ENCODE data around the gene HUWE1. TPM values are rescaled to one million over a fixed set of nuclear protein-coding genes. Genes with fewer than 3 reads are reported as not detected.

Gene HUWE1
- total RNA-seq, 1 donor from 2014 or later = 123 TPM

DNA sequence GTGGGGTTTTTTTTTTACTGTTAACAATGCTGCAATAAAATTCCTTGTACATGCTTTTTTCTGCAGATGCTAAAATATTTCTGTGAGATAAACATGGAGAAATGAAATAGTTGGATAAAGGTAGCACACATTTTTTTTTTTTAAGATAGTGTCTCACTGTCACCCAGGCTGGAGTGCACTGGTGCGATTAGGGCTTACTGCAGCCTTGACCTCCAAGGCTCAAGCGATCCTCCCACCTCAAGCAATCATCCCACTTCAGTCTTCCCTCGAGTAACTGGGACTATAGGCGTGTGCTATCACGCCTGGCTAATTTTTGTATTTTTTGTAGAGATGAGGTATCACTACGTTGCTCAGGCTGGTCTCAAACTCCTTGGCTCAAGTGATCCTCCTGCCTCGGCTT is 1.8 kb upstream of the HUWE1 start:
- DNase-seq = no peak

DNA sequence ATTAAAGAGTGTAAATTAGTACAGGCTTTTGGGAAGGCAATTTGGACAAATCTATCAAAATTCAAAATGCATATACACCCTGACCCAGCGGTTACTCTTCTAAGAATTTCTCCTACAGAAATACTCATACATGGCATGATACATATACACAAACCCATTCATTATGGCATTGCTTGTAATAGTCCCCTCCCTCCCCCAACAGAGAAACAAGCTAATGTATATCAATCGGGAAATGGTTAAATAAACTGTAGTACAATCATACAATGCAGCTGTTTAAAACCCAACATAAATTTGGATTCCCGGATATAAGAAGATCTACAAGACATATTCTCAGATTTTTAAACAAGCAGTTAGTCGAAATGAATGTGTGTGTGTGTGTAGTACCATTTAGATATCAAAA is 808 bp downstream of the HUWE1 start:
- DNase-seq = no peak

DNA sequence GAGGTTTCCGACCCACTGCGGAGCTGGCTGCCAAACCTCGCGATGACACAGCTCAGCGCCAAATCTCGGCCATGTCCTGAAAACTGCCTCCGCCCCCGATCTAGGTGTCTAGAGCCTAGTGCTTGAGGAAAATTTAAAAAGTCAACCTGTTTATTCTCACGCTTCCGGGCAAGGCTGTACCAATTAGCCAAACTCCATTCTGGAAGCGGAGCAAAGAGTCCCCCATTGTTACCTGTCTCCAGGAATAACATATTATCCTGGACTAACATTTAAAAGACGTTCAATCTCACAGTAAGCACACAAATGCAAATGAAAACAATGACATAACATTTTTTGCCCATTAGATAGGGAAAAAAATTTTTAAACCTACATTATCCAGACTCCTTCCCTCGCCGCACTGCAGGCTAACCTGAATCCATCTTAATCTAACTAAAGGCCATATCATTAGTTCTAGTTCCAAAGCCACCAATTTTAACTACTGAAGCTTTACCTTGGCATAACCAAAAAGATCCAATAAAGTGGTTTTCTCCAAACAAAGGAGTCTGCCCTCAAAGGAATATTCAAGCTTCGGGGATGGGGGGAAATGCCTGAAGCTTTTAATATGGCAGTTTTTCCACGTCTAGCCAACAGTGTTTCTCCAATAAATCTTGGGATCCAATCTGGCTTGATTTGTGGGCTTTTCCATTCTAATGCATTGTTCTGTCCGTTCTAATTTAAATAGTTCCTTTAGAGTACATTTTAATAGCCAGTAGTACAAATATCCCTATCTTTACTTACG is 1.9 kb downstream of the HUWE1 start:
- no peak for DNase-seq

DNA sequence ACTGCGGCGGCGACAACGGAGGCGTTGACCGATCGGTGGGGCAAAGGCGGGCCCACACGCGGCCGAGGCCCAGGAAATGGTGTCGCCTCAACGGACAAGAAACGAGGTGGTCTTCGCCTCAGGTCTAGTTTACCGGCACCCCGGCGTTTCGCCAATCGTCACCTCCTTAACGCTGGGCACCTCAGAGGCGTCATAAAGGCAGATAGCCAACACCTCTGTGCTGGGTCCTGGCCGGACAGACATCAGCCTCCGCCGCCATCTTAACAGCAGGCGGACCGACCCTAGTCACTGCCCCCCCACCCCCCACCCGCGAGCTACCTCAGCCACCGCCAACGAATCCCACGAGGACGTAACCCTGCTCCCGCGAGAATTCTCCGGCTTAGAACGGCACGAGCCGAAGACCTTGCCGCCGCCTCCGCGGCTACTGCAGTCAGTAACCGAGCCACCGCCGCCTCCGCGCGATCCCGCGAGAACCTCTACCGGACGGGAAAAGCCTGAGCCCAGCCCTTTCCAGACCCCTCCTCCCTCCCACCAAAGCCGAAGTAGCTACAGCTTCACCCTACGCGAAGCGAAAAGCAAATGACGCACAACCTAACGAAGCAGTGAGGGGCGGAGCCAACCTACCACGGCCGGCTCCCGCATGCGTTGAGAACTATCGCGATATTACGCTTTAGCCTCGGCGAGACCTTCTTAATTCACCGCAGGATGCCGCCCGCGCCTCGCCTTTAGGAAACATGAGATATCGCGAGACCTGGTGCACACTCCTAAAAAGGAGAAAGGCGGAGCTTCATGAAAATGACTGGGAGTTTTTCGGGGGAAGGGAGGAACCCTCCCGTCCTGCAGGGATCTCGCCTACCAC is 2.7 kb downstream of the HUWE1 start:
- DNase-seq = peak; percentile 98

DNA sequence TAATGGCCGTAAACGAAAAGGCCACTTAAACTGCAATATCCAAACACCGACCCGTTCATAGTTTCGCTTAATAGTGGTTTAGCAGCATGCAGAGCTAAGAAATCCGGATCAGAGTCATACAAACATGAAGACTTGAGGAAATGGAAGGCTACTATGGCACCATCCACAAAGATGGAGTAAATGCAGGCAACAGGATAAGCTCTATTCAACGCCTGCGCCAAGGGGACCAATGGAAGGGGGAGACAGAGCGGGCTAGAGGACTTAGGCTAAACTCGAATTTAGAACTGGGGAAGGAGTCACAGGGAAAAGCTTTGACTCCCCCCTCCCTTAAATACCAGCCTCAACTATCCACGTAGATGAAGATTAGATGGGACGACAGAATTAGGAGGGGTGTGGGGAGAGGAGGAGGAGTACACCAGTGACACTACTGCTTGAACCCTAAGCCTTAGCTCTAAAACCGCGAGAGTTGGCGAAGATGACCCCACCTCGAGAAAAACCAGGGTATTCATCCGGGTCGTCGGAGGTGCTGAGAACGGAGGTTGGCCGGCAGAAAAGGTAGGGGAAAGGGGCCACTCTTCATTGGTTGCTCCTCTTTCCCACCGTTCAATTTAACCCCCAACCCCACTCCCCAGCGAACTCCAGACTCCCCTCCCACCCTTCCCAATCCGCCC is 3.5 kb downstream of the HUWE1 start:
- peak; percentile 60 for DNase-seq

DNA sequence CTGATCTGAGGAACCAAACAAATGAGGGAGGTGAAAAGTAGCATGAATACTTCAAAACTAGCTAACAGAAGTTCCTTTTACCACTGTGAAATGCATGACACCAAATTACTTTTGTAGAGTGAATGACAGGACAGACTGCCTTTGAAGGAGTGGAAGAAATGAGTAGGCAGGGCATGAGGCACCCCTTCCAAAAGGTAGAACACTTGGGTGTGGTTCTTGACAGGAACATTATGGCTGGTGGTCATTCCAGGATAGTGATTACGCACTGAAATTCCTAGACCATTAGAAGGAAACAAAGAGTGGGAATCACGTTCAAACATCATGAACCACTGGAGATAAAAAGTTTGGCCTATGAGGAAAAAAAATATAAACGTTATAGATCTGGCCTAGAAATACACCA is 4.9 kb downstream of the HUWE1 start:
- DNase-seq = no peak

DNA sequence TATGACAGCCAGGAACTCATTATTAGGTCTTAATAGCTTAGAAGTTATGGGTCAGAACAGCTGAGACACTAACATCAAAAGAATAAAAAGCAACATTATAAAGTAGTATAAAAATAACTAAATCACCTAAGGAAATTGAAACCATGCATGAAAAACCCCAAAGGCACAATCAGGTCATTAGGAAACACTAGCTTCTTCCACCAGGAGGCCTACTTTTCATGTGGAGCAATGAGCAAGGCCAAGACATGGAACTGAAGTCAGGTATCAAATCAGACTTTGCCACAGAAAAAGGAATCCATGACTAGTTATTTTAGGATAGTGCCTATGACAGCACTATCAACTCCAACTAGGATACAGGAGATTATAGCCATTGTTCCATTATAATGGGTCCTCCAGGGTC is 7.9 kb downstream of the HUWE1 start:
- no peak for DNase-seq

DNA sequence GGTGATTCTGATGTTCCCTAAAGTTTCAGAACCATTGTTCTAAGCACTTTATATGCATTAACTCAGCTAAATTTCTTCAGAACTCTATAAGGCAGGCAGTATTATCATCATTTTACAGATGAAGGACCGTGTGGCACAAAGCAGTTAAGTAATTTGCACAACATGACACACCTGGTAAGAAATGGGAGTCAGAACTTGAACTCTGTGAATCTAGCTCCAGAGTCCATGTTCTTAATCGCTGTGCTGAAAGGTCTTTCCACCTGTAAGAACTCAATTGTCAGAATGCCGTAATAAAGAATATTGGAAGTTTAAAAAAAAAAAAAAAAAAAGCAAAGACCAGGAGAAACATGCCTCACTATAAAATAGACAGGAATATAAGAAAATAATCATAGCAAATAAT is 9.2 kb downstream of the HUWE1 start:
- DNase-seq = no peak

DNA sequence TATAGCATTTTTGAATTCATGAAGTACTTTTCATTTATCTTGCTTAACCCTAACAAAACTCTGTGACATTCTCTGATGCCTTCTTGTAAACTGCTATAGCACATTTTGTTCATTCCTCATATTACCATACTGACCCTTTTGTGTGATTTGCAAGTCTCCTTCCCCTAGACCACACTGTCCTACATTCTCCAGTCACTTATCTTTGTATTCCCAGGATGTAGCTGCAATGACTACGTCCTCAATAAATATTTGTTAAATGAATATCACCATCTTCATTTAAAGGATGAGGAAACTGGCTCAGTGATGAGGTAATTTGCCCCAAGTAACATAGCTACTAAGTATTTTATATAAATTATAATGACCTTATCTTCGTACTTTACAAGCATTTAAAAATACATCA is 11.9 kb downstream of the HUWE1 start:
- DNase-seq = no peak

DNA sequence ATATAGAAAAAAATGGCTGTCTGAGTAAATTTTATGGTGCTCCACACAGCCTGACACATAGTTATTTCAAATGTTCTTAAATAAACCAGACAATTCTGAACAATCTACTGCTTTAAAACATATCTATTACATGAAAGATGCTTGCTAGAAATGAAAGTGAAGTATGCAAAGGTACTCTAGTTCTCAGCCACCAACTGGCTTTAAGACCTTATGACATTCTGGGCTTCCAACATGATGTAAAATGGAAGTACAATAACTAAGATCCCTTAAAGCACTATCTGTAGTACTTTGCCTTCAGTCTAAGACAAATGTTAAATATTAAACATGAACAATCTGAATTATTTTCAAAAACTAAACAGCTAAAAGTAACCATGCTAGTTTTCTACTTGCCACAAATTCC is 17.3 kb downstream of the HUWE1 start:
- no peak for DNase-seq

DNA sequence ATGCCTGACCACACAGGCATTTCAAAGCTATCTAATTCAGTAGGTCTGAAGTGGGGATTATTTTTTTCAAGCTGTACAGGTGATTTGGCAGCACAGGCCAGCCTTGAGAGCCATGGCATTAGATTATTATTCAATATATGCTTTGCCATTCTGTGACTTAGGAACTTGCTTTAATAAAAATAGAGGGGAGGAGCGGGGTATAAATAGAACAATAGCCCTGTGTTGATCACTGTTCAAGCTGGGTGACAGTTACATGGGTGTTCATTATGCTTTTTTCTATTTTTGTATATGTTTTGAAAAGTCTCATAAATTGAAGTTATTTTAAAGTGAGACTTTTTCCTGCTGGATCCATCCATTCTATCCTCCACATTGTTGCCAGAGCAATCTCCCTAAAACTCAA is 20.3 kb downstream of the HUWE1 start:
- DNase-seq = no peak

DNA sequence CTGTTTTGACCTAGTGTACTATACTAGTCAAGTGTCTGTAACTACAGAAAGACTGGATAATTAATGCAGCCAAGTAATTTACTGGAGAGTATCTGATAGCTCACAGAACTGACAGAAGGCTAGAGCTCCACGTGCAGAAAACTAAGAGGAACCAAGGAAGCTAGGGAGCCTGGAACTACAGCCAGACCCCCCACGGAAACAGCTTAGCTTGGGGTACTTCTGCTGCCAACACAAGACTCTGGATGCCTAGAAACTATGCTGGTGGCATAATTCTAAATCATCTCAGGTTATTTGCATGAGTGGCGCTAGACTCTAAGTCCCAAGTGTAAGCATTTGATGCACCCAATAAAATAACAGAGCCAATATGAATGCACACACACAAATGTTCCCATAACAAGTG is 26.5 kb downstream of the HUWE1 start:
- DNase-seq = no peak

DNA sequence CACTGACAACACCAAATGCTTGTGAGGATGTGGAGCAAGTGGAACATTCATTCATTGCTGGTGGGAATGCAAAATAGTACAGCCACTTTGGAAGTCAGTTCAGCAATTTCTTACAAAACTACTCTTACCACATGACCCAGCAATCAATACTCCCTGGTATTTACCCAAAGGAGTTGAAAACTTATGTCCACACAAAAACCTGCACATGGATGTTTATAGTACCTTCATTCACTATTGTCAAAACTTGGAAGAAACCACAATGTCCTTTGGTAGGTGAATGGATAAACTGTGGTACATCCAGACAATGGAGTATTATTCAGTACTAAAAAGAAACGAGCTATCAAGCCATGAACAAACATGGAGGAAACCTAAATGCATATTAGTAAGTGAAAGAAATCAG is 27.5 kb downstream of the HUWE1 start:
- DNase-seq = no peak

DNA sequence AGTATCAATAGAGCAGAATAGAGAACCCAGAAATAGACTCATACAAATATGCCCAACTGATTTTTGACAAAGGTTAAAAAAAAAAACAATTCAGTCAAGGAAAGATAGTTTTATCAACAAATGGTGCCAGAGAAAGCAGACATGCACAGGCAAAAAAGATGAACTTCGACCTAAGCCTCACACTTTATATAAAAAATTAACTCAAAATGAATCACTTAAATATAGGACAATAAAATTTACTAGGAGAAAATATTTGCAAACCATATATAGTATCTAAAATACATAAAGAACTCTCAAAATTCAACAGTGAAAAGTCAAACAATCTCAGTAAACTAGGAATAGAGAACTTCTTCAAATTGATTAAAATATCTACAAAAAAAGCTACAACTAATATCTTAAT is 29.7 kb downstream of the HUWE1 start:
- DNase-seq = no peak

DNA sequence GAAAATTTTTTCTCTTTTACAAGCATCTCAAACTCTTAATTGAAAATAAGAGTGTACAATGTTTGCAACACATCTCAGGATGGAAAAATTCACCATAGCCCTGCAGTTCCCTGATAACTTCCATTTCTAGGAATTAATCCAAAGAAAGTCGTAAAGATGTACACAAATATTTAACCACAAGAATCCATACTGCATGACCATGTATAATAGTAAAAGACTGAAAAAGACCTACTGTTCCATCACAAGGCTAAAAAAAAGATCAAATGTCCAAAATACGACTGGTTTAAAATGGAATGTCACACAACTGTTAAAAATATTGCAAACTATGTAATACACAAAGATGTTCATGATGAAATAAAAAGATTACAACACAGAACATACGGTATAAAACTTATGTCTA is 32.1 kb downstream of the HUWE1 start:
- no peak for DNase-seq

DNA sequence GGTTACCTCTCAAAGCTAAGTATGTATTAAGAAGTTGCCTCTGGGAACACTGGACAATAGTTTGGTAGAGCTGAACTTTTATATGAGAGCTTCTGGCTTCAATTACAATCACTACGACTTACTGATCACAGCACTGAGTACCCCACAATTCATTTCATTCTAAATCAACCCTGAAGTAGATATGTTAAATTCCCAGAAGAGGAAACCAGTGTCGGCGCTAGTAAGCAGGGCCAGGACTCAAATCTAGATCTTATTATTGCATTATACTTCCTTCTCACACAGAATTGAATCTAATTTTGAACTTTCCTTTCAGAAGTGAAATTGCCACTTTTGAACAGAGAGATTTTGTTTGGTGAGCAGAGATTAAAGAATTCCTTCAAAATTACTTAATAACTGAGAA is 41.8 kb downstream of the HUWE1 start:
- DNase-seq = no peak

DNA sequence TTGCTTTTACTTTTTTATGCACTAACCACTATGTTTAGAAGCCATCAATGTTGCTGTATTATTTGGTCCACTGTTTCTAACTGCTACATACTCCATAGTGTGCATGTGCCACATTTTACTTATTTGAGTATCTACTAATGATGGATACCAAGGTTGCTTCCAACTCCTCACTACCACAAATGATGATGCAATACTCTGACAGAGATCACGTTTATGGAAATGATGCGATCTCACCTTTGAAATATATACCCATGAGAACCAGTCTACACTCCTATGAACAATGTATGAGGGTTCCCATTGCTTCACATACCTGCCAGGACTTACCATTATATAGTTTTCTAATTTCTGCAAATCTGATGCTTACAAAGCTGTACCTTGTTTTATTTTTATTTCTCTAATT is 44.2 kb downstream of the HUWE1 start:
- no peak for DNase-seq

DNA sequence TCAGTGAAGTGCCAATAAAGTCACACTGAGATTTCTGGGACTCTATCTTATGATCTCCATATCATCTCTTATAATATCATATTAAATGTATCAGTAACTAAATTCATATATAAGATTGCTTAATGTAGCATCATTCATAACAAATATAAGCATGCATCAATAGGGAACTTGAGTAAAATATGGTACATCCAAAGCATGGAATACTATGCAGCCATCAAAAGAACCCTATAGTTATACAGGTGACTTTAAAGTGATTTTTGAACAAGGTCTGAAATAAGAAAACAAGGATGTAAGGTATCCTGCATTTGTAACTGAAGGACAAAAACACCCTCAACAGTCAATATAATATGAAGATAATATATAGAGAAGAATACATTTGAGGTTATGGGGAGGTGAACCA is 47.3 kb downstream of the HUWE1 start:
- DNase-seq = no peak

DNA sequence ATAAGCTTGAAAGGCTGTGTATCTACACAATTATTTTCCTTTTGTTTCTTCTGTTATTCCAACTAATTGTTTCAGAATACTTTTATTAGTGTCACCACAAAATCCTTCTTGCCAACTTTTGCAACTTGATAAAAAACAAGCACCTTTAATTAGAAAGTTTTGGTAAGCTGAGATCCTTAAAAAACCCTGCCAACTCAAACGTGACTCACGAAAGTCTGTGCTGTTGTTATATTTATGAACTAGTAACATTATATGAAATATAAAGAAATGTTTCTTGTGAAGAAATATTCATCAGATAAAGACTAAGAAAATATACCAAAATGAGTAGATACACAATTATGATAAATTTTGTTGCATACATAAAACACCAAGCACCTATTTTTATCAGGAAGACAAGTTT is 49.0 kb downstream of the HUWE1 start:
- no peak for DNase-seq

DNA sequence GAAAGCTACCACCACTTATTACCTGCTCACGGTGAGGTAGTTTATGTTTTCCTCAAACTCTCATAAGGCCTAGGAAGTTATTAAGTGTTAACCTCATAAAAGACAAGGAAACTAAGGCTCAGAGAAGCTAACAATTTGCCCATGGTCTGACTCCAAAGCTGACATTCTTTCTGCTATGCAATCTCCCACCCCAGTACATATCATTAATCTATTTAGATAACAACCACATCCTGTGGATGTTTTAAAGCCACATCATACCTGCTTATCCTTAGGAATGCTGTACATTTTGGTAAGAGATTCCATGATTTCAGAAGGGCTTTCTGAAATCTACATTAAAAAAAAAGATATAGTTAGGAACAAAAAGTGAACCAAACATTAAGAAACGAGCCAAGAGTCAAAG is 55.4 kb downstream of the HUWE1 start:
- no peak for DNase-seq

DNA sequence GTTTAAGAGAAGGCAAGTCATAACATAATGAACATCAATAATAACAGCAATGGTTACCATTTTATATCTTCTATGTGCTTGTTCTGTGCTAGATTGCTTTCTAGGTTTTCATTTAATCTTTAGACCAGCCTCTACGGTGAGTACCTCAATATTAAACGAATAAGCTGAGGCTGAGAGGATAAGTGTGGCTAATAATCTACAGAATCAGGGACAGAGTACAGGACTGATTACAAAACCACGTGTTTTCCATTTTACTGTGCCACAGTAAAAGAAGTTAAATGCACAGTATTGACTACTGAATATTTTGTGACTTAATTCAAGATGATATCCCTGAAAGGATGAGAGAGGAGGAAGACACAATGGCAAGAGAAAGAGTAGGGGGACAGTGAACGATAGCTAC is 56.3 kb downstream of the HUWE1 start:
- DNase-seq = no peak

DNA sequence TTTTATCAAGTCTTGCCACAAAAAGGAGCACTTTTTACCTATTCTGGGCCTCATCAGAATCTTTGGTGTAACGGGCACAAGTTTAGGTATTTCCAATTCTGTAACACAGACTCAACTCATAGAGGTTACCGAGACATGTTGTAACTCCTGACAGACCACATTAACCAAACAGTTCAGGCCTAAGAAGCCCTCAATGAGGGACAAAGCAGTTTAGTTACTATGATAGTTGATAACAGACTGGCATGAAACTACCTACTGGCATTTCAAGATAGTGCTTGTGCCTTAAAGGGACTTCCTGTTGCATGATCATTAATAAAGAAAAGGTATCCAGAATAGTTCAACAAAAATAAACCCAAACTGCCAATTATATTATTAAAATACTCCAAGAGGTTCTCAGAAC is 64.1 kb downstream of the HUWE1 start:
- DNase-seq = no peak

DNA sequence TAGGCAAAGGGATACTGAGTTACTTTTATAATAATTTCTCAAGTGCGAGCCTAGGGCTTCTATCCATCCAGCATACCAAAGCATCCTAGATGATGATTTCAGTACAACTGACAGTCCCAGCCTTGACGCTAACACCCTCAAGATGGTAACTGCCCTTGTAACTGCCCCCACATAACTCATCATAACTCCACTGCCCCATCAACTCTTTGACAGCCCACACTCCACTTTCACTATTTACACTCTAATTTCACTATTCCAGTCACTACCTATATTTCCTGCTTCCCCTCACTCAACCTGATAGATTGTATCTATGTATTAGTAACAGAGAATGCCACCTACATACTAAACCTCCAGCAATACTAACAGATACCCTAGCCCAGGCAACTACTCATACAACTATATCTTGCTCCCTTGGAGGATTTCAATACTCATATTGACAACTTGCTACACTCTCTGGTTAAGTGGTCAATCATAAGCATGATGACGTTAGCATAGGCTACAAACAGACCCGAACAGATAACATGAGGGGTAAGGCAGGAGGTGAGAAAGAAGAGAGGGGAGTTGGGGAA is 65.0 kb downstream of the HUWE1 start:
- DNase-seq = no peak
